HUDEP-2 (cell line): ENCODE data around the gene RNU6-9.

Experiments used
- DNase-seq, 76 experiments: peaks; one replicate each; lab custom pipeline; 2025; ENCODE audit not compliant: unreplicated experiment in 76 of 76; lab: John Stamatoyannopoulos, UW

The RNU6-9 gene

DNA sequence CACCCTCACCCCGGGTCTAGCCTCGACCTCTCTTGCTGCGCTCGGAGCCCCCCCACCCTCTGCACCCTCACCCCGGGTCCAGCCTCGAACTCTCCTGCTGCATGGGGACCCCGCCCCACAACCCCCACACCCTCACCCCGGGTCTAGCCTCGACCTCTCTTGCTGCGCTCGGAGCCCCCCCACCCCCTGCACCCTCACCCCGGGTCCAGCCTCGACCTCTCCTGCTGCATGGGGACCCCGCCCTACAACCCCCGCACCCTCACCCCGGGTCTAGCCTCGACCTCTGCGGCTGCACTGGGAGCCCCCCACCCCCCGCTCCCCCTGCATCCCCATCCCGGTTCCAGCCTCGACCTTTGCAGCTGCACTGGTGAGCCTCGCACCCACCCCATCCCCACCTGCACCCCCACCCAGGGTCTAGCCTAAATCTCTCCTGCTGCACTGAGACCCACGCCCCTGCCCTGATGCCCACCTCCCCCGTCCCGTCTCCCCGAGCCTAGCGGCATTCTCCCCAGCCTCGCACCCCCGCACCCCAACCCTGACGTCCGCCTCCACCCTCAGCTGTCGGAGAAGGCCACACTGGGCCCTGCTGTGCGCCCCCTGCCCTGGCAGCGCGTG lies 32.0 kb upstream of the RNU6-9 start:
- DNase-seq, result no peak

DNA sequence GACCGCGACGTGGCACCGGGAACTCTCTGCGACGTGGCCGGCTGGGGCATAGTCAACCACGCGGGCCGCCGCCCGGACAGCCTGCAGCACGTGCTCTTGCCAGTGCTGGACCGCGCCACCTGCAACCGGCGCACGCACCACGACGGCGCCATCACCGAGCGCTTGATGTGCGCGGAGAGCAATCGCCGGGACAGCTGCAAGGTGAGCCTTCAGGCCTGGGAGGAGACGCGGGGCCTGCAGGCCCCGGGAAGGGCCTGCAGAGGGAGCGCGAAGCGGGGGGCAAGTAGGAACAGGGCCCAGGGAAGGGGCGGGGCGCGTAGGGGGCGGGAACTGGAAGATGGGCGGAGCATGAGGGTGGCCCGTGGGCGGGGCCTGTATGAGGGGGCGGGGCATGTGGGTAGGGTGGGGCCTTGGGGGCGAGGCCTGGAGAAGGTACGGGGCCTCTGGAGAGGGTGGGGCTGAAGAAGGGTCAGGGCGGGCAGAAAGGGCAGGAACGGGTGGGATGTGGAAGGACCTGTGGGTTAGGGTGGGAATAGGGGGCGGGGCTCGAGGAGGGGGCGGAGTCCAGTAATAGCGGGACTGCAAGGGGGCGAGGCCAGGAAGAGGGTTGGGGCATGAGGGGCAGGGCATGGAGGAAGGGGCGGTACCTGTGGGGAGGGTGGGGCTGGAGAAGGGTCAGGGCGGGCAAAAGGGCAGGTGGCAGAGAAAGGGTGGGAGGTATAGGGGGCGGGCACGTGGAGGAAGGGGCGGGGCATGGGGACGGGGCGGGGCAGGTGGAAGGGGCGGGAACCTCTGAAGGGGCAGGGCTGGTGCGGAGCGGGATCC lies 31.3 kb upstream of the RNU6-9 start:
- peak in 65 of 76 experiments; percentile 22 to 94 (median 79) for DNase-seq

- DNase-seq, result peak in 57 of 76 experiments; percentile 20 to 86 (median 67)
These were observed 30.5 kb upstream of the RNU6-9 start for GRCh38 chr19:862581-863314.

- DNase-seq, result no peak
These were observed 30.0 kb upstream of the RNU6-9 start for GRCh38 chr19:863315-863620.

DNA sequence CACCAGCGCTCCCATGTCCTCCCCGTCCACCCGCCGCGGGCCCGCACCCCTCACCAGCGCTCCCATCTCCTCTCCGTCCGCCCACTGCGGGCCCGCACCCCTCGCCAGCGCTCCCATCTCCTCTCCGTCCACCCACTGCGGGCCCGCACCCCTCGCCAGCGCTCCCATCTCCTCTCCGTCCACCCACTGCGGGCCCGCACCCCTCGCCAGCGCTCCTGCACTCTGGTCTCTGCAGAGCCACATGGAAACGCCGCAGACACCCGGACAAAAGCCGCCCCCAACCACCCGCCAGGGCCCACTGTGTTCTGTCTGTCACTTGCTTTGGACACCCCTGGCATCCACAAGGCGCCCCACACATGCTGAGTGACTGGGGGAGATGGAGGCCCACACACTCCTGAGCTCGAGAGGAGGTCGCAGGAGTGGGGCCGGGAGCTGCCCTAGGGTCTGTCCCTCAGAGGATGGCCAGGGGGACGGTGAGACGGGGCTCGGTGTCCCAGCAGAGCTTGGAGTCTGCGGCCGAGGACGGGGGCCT lies 26.4 kb upstream of the RNU6-9 start:
- DNase-seq, result no peak

- DNase-seq, result no peak
These were observed 25.9 kb upstream of the RNU6-9 start for GRCh38 chr19:867301-867793.

DNA sequence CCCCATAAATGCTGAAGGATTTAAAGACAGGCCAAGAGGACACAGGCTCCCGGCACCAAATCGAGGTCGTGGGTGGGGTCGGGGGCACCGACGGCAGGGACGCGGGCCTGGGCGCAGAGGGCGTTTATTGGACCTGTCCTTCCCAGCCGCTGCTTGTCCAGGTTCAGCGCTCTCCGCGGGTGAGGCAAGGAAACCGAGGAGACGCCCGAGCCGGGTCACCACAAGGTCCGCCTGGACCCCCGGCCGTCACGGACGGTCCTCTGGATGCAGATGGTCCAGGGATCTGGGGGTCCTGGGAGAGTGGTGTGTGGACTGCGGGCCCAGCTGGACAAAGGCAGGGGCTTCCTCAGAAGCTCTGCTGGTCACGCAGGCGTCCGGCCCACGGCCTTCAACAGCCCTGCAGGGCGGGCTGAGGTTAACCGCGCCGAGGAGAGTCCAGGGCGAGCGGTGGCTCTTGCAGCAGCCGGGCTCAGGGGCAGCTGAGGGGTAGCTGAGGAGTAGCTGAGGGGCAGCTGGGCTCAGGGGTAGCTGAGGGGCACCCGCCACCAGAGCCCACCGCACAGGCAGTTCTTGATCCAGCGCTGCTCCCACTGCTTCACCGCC lies 25.3 kb upstream of the RNU6-9 start:
- DNase-seq, result no peak

DNA sequence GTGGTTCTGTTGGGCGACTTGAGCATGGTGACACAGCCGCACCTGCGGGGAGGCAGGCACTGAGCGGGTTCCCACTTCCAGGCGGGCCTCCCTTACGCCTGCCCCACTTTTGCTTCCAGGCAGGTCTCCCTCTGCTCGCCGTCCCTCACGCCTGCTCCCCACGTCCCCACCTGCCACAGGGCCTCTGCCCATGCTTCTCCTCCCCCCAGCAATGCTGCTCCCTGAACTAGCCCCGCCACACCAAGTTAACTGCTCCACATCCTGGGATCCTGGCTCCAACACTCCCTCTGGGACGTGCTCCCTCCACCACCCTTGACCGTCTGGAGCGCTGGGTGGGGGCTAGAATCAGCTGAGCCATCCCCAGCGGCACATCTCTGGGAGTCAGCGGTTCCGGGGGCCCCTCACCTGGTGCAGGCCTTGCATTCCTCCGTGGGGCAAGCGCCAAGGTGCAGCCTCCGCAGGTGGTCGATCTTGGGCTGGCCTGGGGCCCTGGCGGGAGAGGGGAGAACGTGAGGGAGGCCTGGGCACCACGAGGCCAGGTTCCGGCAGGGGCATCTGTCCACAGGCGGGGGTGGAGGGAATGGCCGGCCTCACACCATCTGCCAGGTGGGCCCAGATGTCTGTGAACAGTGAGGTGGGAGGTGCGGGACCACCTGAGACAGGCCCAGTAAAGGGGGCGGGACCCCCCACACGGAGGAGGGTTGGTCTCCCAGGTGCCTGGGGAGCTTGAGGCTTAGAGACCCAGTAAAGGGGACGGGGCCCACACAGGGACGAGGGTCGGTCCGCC lies 24.6 kb upstream of the RNU6-9 start:
- DNase-seq, result no peak

DNA sequence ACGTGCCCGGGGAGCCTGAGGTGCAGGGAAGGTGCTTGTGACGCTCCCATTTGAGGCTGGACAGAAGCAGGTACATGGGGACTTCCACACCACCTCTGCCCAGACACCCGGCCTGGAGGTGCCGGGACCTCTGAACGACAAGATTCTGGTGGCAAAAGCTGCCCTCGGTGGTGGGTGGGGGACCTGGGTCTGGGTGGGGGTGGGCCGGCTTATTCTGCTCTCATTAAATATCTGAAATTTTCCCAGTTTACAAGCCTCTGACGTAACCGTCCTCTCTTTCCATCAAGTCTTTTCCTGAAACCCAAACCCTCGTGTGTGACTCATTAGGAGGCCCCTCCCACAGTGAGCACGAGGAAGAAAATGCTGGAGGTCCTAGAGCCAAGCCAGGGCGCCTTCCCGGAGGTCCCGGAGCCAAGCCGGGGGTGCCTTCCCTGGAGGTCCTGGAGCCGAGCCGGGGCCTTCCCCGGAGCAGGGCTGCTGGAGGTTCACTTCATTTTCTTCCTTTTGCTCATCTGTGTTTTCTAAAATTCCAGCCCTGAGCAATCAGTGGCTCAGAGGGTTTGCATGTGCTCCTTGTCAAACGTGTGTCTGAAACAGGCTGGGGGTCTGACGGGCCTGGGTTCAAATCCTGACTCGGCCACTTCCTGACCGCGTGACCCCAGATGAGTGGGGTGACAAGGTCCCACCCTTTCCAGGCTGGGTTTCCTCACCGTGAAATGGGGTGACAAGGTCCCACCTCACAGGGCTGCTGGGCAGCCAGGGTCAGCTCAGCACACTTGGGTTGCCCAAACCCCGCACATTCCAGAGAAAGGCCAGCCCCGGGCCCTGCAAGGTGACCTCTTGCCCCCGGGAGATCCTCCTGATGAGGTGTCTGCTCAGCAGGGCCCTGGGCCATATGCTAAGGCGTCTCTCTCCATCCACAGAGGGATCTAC lies 23.8 kb upstream of the RNU6-9 start:
- DNase-seq, result no peak

DNA sequence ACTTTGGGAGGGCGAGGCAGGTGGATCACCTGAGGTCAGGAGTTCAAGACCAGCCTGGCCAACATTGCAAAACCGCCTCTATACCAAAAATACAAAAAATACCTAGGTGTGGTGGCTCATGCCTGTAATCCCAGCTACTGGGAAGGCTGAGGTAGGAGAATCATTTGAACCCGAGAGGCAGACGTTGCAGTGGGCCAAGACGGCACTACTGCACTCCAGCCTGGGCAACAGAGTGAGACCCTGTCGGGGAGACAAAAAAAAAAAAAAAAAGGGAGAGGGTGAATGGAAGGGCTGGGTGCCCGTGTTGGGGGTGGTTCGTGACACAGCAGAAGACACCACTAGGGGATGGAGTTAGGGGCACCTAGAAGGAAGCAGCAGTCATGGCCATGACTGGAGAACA lies 23.0 kb upstream of the RNU6-9 start:
- no peak for DNase-seq

GRCh38 chr19:870963-871401 lies 22.3 kb upstream of the RNU6-9 start:
- no peak for DNase-seq

GRCh38 chr19:871446-872265 lies 21.6 kb upstream of the RNU6-9 start:
- no peak for DNase-seq

DNA sequence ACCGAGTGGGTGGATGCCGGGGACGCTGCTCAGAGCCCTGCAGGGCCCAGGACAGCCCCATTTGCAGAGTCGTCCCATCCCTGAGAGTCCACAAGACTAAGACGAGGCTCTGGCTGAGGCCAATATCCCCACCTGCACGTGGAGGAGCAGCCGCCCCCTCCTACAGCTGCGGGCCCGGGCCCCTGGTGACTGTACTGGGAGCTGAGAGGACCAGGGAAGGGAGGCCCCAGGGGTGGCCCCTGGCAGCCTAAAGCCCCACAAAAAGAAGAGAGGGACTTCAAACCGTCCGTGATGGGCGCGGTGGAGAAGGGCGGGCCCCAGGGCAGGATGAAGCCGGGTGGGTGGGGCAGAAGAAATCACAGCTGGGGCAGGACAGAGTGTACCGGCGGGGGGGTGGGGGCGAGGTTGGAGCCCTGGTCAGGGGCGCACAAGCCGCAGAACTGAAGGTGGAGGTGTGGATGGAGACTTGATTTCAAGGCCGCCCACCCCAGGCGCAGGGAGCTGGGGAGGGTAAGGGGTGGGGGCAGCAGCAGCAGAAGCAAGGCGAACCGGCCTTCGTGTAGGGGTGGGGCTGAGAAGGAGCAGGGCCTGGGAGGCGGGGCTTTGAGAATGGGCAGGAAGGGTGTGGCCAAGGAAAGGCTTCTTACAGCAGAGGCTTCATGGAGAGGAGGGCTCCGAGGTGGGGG lies 20.9 kb upstream of the RNU6-9 start:
- peak in 72 of 76 experiments; percentile 30 to 96 (median 86) for DNase-seq

DNA sequence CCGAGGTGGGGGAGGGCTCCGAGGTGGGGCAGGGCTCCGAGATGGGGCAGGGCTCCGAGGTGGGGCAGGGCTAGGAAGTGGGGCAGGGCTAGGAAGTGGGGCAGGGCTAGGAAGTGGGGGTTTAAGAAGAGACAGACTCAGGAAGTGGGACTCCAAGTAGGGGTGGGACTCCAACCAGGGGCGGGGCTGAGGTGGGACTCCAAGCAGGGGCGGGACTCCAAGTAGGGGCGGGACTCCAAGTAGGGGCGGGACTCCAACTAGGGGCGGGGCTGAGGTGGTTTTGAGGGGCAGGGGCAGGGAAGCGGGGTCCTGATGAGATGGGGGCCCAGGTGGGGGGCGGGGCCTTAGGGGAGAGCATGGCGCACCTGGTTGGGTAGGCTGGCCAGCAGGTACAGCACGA lies 20.2 kb upstream of the RNU6-9 start:
- DNase-seq, result peak in 48 of 76 experiments; percentile 14 to 76 (median 54)

DNA sequence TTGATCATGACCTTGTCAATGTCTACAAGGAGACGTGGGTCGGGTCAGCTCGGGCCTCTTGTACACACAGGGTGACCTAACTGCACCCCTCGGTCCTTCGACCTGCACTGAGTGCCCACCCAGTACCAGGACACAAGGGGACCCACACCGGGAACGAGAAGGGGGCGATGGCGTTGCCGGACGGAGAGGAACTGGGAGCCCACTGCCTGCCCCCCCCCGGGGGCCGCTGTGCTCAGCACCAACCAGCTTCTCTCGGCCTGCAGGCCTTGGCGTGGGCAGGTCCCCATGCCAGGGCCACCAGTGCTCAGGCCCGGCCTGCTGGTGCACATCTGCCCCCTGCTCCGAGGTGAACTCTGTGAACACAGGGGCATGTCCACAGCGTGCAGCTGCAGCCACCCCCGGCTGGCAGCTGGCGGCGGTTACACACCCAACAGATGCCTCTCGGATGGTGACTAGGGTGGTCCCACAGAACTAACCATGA lies 19.7 kb upstream of the RNU6-9 start:
- DNase-seq, result no peak

- no peak for DNase-seq
These were observed 17.9 kb upstream of the RNU6-9 start for GRCh38 chr19:875265-875879.

DNA sequence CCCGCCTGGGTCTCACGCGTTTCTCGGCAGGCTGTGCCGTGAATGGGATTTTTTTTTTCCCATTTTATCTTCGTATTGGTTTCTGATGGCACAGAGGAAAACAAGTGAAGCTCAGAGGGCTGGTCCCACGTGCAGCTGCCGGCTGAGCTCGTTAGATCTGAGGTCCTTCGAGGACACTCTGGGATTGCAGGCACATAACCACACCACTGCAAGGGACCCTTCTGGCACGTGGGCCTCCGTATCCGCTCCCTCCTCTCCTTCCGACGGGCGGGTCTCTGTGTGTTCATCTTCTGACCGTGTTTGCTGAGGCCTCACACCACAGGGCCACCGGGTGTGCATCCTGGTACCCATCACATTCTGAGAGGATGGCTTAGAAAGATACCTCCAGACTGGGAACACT lies 17.2 kb upstream of the RNU6-9 start:
- no peak for DNase-seq
